RWPE1 (cell line): ENCODE data around the gene GPR107.

Experiments used
- CTCF ChIA-PET: fragments of 350-600 bp; sonication (Branson Sonifier 250); formaldehyde crosslinking; extraction: SDS; loops from one replicate; lab custom pipeline; 2021; lab: Yijun Ruan, JAX
- POLR2A ChIA-PET: fragments of 400-600 bp; formaldehyde crosslinking; extraction: SDS; loops from one replicate; lab custom pipeline; 2020; ENCODE audit warnings: antibody characterized with exemption; ENCODE audit not compliant: low non-redundant PET; lab: Yijun Ruan, JAX
- DNase-seq: peaks from one replicate; pipeline ENCODE4 v3.0.0; 2012; ENCODE audit warnings: low spot score
- H3K27ac ChIP-seq: fragments of 450-650 bp; 2 replicates; pipeline ENCODE4 v1.5.1; 2017
- TF ChIP-seq, protein P1 (sequence below): fragments of 450-650 bp; conservative IDR thresholded peaks from 2 replicates; pipeline ENCODE4 v1.5.1; 2017; ENCODE audit warnings: low read depth, mild to moderate bottlenecking

The GPR107 gene

GRCh38 chr9:130036099-130036498 lies 17.6 kb upstream of the GPR107 start:
- TF ChIP-seq, protein P1, sequence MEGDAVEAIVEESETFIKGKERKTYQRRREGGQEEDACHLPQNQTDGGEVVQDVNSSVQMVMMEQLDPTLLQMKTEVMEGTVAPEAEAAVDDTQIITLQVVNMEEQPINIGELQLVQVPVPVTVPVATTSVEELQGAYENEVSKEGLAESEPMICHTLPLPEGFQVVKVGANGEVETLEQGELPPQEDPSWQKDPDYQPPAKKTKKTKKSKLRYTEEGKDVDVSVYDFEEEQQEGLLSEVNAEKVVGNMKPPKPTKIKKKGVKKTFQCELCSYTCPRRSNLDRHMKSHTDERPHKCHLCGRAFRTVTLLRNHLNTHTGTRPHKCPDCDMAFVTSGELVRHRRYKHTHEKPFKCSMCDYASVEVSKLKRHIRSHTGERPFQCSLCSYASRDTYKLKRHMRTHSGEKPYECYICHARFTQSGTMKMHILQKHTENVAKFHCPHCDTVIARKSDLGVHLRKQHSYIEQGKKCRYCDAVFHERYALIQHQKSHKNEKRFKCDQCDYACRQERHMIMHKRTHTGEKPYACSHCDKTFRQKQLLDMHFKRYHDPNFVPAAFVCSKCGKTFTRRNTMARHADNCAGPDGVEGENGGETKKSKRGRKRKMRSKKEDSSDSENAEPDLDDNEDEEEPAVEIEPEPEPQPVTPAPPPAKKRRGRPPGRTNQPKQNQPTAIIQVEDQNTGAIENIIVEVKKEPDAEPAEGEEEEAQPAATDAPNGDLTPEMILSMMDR, result no peak
- no peak overlapping the region for H3K27ac ChIP-seq
- CTCF ChIA-PET, result interaction anchor here (0.6 kb wide), 2 partner anchors 158 to 180 kb away, joined by 3 read pairs; no protein-coding TSS in a partner anchor
- POLR2A ChIA-PET, result interaction anchor here (0.5 to 0.7 kb wide), 2 partner anchors 17 to 44 kb away, joined by 3 to 6 read pairs; no protein-coding TSS in a partner anchor
- peak; percentile 45 for DNase-seq

- TF ChIP-seq, protein P1, result no peak
- no peak for DNase-seq
- POLR2A ChIA-PET, result no interaction called here
- no peak overlapping the region for H3K27ac ChIP-seq
- CTCF ChIA-PET, result interaction anchor here (0.7 kb wide), 1 partner anchor 12 kb away, joined by 6 read pairs; no protein-coding TSS in a partner anchor
Measured at GRCh38 chr9:130039528-130040147, 14.1 kb upstream of the GPR107 start.

DNA sequence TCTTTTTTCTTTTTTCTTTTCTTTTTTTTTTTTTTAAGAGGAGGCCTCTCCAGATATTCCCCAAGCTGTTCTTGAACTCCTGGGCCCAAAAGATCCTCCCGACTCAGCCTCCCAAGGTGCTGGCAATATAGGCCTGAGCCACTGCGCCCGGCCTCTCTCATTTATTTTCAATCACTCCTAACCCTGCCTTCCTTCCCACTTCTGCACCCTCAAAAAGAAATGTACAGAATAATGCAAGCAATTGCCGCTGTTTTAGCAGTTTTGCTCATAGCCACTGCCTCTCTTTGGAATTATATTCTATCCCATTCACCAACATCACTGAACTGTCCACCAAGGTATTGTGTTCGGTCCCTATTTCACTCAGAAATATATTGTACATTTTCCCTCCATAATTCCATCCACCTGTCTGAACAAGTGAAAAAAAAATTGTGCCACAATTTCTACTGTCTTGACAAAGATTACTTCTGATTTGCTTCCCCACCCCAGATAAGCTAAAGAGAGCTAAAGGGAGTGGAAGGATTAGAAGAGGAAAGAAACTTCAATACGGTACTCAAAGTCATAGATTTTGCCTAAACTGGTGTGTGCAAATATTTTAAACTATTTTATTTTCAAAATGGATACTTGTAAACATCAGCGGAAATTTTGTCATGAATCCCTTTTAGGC lies 12.6 kb upstream of the GPR107 start:
- H3K27ac ChIP-seq, result no peak overlapping the region
- POLR2A ChIA-PET, result no interaction called here

DNA sequence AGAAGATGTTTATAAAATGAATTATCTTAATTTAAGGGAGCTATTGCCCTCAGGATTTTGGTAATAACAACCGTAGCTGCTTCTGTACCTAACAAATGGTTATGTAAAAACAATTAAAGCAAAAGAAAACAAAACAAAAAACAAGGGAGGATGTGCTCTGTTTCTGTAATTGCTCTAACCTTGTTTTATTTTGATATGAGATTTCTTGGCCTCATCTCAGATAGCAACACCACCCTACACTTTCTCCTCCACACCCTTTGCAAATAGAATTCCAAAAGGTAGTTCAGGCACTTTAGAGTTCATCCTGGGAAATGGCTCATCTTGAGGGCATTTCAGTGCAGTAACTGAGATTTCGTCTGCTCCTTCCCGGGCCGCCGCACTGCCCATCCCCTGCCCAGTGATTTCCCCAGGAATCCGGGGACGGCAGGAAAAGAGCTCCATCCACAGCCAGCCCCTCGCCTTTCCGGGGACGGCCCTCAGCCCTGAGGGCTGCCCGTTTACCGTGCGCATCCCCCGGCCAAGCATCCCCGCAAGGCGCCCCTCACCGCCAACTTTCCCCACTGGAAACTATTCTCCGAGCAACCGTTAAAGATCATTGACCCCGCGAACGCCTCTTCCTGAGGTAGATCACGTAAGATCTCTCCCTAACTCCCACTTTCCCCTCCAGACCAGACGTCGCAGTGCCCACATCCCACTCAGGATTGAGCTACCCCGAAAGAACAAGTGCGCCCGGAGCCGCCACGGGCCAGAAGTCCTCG lies 11.9 kb upstream of the GPR107 start:
- POLR2A ChIA-PET, result no interaction called here
- DNase-seq, result peak; percentile 53
- H3K27ac ChIP-seq, result peak overlapping the region; percentile 71
- CTCF ChIA-PET, result interaction anchor here (0.6 to 1.2 kb wide), 2 partner anchors 87 to 157 kb away, joined by 3 to 4 read pairs; no protein-coding TSS in a partner anchor
- TF ChIP-seq, protein P1, result no peak

More for the DNA sequence above, 12.6 kb upstream of the GPR107 start:
- TF ChIP-seq, protein P1, result no peak
- no peak for DNase-seq
- CTCF ChIA-PET, result interaction anchor here (1.0 to 1.2 kb wide), 2 partner anchors 10 to 156 kb away, joined by 3 to 4 read pairs; no protein-coding TSS in a partner anchor

DNA sequence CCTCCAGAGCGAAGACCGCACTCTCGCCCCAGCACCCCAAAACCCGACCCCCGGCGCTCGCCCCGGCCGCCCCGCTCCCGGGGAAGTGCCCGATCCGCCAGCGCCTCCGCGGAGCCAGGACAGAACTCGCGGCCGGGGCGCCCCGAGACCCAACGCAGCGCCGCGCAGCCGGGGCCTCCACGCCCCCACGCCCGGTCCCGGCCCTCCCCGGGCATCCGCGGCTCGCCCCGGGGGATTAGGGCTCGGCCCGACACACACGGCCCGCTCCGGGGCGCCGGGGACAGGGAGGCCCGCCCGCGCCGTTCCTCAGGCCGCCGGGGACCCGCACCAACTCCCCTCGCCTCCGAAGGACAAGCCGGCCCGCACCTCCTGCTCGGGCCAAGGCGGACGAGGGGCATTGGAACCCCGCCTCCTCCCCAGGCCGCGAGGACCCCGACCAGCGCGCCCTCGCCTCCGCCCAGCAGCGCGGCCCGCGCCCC lies 11.3 kb upstream of the GPR107 start:
- DNase-seq, result peak; percentile 52
- TF ChIP-seq, protein P1, result no peak
- CTCF ChIA-PET, result interaction anchor here (0.6 to 2.7 kb wide), 4 partner anchors 87 to 157 kb away, joined by 3 to 11 read pairs (median 4); no protein-coding TSS in a partner anchor
- POLR2A ChIA-PET, result interaction anchor here (0.5 kb wide), 1 partner anchor 366 kb away, joined by 3 read pairs; no protein-coding TSS in a partner anchor
- peak overlapping the region; percentile 71 for H3K27ac ChIP-seq
